GM12875 (cell line): ENCODE data around the gene CPXM2.

Experiments
- H3K4me3 ChIP-seq: one replicate; pipeline ENCODE4 v1.5.1; 2011; ENCODE audit warnings: low read depth, low read length, control low read depth
- TF ChIP-seq, protein P1 (sequence below): IDR thresholded peaks from 2 replicates; pipeline ENCODE4 v1.5.1; 2011; ENCODE audit warnings: low read depth, mild to moderate bottlenecking, control low read depth, inconsistent platforms, low read length, moderate library complexity, borderline replicate concordance; ENCODE audit not compliant: insufficient read depth

Gene CPXM2

DNA sequence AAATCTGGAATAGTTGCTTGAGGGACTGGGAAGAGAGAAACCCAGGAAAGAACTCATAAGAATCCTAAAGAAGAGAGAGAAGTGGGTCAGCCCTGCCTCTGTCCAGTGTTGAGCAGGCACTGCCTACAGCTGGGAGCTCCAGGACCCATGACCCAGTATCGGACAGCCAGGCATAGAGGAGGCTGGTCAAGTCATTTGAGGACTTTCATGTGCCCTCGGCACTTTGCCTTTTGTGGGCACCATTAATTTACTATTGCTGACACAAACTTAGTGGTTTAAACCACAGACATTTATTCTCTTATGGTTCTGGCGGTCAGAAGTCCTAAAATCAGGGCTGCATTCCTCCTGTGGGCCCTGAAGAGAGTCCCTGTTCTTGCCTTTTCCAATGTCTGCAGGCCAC lies 60.3 kb downstream of the CPXM2 start:
- no peak overlapping the region for H3K4me3 ChIP-seq
- TF ChIP-seq, protein P1, sequence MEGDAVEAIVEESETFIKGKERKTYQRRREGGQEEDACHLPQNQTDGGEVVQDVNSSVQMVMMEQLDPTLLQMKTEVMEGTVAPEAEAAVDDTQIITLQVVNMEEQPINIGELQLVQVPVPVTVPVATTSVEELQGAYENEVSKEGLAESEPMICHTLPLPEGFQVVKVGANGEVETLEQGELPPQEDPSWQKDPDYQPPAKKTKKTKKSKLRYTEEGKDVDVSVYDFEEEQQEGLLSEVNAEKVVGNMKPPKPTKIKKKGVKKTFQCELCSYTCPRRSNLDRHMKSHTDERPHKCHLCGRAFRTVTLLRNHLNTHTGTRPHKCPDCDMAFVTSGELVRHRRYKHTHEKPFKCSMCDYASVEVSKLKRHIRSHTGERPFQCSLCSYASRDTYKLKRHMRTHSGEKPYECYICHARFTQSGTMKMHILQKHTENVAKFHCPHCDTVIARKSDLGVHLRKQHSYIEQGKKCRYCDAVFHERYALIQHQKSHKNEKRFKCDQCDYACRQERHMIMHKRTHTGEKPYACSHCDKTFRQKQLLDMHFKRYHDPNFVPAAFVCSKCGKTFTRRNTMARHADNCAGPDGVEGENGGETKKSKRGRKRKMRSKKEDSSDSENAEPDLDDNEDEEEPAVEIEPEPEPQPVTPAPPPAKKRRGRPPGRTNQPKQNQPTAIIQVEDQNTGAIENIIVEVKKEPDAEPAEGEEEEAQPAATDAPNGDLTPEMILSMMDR: no peak

GRCh38 chr10:123821136-123821535 lies 70.5 kb downstream of the CPXM2 start:
- no peak overlapping the region for H3K4me3 ChIP-seq
- TF ChIP-seq, protein P1: no peak

- TF ChIP-seq, protein P1: no peak
- H3K4me3 ChIP-seq: no peak overlapping the region
Measured at GRCh38 chr10:123809632-123810031, 82.0 kb downstream of the CPXM2 start.

GRCh38 chr10:123808906-123809305 lies 82.7 kb downstream of the CPXM2 start:
- no peak overlapping the region for H3K4me3 ChIP-seq
- TF ChIP-seq, protein P1: no peak

DNA sequence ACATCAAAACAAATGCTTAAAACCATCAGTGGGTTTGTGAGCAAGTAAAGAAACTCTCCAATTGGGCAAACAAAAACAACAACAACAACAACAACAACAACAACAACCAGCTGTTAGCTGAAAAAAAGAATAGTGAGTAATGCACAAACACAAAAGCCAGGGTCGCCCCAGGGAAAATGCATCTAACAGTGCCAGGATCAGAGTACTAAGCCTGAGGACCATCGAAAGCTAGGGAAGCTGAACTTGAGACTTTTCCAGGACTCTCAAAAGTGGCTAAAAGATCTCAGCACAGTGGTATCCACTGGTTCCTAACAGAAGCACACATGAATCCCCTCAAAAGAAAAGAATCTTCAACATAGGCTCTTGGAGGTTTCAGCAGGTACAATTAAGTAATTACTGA lies 83.3 kb downstream of the CPXM2 start:
- no peak overlapping the region for H3K4me3 ChIP-seq
- TF ChIP-seq, protein P1: no peak

DNA sequence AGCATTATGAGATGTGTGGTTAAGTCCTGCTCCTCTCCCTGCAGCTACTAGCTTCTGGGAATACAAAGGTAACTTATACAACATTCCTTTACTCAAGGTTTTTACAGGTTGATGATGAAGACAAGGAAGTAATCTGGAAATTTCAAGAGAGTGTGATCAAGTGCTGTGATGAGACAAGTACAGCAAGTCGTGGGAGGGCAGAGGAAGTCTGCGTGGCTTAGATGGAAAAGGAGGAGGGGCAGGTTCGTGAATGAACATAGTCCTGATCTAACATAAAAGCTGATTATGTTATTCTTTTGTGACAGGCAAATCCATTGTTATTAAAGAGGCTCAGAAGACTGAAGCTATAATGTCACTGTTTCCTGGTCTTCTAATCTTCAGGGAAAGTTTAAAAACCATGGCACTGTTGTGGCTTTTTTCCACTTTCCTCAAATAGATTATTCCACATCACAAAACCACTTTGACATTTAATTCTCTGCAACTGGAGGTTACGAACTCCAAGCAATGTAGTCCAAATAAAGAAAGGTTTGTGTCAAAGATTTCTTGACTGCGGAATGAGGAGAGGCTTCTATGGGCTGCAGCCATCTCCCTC lies 84.1 kb downstream of the CPXM2 start:
- TF ChIP-seq, protein P1: no peak
- H3K4me3 ChIP-seq: no peak overlapping the region

DNA sequence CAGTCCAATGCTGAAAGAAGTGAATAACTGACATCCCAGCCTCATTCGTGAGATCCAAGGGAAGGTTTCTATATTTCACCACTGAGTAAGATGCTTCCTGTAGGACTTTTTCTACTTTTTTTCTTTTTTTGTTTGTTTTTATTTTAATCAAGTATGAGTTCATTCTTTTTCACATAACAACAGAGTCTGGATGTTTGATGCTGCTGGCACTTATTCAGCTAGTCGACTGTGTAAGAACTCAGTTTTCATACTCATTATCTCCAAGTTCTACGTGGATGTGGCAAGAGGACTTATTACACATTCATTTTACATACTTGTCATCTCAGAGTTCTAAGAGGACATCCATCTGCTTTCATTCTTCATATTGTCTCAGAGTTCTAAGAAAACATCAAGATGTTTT lies 86.9 kb downstream of the CPXM2 start:
- TF ChIP-seq, protein P1: no peak
- no peak overlapping the region for H3K4me3 ChIP-seq
